ENCODE results near the gene SLC22A17.

SLC22A17 gene

DNA sequence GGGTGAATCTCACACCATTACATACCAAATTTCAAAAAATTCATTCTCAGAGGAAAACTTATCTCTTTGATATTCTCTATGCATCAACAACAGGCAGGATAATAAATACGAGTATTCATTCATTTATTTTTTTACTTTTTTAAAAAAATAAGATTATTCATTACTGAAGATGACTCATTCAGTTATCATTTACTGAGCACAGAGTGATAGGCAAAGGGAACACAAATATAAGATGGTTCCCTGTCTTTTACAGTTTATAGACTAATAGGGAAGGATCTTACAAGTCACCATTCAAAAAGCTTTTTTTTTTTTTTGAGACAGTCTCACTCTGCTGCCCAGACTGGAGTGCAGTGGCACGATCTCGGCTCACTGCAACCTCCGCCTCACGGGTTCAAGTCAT lies 36.4 kb downstream of the SLC22A17 start:
- DNase-seq = no peak
- Histone ChIP-seq H3K36me3 (replicated peaks) (peaks cover 14% of the 10 kb centered on the region), H3K27ac (no peak overlapping the region), H3K27me3 (replicated peaks) (no peaks in the 10 kb centered on the region), H3K4me3 (ENCODE audit: low read depth, low read length) (no peak overlapping the region)
- in situ Hi-C loops (cut with HindIII; ENCODE audit: low pct_ligation_motif_present, low sequenced_read_pairs) = no loop called here
- no peak for TF ChIP-seq CTCF (IDR thresholded peaks at IDR 0.05; ENCODE audit: low read depth, low read length, missing control alignments)

GRCh38 chr14:23310546-23310945 lies 42.1 kb downstream of the SLC22A17 start:
- Histone ChIP-seq H3K36me3 (replicated peaks) (peaks cover 33% of the 10 kb centered on the region), H3K4me3 (ENCODE audit: low read depth, low read length) (no peak overlapping the region), H3K27me3 (replicated peaks) (no peaks in the 10 kb centered on the region), H3K27ac (no peak overlapping the region)
- no peak for TF ChIP-seq CTCF (IDR thresholded peaks at IDR 0.05; ENCODE audit: low read depth, low read length, missing control alignments)
- no peak for DNase-seq
- in situ Hi-C loops (cut with HindIII; ENCODE audit: low pct_ligation_motif_present, low sequenced_read_pairs) = no loop called here

DNA sequence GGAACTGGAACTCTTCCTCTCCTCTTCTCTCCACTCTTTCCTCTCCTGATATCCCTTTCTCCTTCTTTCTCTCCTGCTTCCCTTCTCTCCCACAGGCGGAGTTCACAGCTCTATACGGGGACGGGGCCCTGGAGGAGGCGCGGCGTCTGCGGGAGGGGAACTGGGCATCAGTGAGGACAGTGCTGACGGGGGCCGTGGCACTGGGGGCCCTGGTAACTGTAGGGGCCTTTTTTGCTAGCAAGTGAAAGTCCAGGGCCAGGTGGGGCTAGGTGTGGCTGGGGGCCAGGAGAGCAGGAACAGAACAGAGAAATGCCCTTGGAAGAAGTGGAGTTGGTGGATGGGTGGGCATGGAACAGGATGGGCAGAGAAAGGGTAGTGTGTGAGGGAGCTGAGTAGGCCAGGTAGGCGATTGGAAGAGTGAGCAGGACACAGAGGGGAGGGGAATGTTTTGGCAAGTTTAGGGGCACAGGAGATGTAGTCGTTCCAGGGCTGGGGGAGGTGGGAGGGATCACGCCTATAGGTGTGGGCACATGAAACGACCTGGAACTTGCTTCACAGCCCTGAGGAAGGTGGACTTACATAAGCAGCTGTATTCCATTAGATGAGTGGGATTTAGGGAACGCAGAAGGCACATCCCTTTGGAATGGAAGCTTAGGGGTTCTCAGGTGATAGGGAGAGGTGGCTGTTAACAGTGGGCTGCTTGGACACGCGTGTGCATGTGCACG lies 43.8 kb downstream of the SLC22A17 start:
- DNase-seq = no peak
- Histone ChIP-seq H3K4me3 (ENCODE audit: low read depth, low read length) (peak overlapping the region; percentile 92), H3K36me3 (replicated peaks) (peaks cover 33% of the 10 kb centered on the region), H3K27me3 (replicated peaks) (no peaks in the 10 kb centered on the region), H3K27ac (no peak overlapping the region)
- in situ Hi-C loops (cut with HindIII; ENCODE audit: low pct_ligation_motif_present, low sequenced_read_pairs) = no loop called here
- TF ChIP-seq CTCF (IDR thresholded peaks at IDR 0.05; ENCODE audit: low read depth, low read length, missing control alignments) = no peak

DNA sequence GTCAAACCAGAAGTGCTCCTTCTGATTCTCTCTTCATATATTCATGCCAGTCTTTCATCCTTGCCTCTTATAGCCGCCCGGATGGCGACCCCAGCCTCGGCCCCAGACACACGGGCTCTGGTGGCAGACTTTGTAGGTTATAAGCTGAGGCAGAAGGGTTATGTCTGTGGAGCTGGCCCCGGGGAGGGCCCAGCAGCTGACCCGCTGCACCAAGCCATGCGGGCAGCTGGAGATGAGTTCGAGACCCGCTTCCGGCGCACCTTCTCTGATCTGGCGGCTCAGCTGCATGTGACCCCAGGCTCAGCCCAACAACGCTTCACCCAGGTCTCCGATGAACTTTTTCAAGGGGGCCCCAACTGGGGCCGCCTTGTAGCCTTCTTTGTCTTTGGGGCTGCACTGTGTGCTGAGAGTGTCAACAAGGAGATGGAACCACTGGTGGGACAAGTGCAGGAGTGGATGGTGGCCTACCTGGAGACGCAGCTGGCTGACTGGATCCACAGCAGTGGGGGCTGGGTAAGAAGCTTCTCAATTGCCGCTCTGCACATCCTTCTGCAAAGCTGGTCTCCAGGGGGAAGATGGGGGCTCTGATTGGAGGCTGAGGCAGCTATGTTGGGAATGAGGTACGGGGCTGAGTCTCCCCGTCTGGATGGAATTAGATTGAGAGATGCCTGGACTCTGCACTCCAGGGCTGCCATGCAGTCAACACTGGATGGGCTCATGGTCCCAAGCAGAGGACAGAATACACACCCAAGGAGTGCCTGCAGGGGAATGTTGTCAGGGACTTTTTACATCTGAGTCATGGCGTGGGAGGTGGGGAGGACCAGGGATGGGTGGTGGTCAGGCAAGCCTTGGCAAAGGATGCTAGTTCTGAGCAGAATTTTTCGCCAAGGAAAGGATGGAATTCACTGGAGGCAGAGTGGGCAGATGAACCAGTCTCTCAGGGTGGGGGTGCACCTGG lies 44.7 kb downstream of the SLC22A17 start:
- Histone ChIP-seq H3K27ac (no peak overlapping the region), H3K27me3 (replicated peaks) (no peaks in the 10 kb centered on the region), H3K36me3 (replicated peaks) (peaks cover 33% of the 10 kb centered on the region), H3K4me3 (ENCODE audit: low read depth, low read length) (peak overlapping the region; percentile 92)
- in situ Hi-C loops (cut with HindIII; ENCODE audit: low pct_ligation_motif_present, low sequenced_read_pairs) = no loop called here
- DNase-seq = peak; percentile 9
- no peak for TF ChIP-seq CTCF (IDR thresholded peaks at IDR 0.05; ENCODE audit: low read depth, low read length, missing control alignments)

DNA sequence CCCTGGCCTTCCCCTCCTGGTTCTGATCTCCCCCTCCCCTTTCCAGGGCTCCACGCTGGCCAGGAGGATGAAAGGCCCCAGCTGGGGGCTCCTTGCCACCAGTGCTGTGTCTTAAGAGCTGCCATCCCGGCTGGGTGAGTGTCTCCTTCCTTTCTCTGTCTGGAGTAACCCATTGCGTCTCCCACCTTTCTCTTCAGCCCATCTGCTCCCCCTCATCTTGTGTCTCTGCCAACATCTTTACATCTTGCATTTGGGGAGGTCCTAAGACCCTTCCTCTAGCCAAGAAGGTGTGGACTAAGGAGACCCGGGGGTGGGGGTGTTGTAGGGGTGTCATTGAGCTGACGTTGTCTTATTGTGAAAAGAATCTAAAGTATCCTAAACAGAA lies 45.5 kb downstream of the SLC22A17 start:
- no peak for DNase-seq
- in situ Hi-C loops (cut with HindIII; ENCODE audit: low pct_ligation_motif_present, low sequenced_read_pairs) = no loop called here
- H3K4me3 ChIP-seq (ENCODE audit: low read depth, low read length) = peak overlapping the region; percentile 92

More for the DNA sequence above, 45.5 kb downstream of the SLC22A17 start:
- Histone ChIP-seq H3K27me3 (replicated peaks) (no peaks in the 10 kb centered on the region), H3K27ac (peak overlapping the region; percentile 86), H3K36me3 (replicated peaks) (peaks cover 31% of the 10 kb centered on the region)
- TF ChIP-seq CTCF (IDR thresholded peaks at IDR 0.05; ENCODE audit: low read depth, low read length, missing control alignments) = no peak

Data from brain microvascular endothelial cell (primary cell).